Epithelial cell of esophagus (primary cell): ENCODE measurements around the gene CDH4.

Experiments used
- DNase-seq: peaks from one replicate; pipeline ENCODE4 v3.0.0; 2010; ENCODE audit warnings: low read depth
- H3K4me3 ChIP-seq: 2 replicates; pipeline ENCODE4 v1.5.1; 2011; ENCODE audit warnings: mild to moderate bottlenecking, low read length, control low read depth
- CTCF ChIP-seq: IDR thresholded peaks from 2 replicates; pipeline ENCODE4 v1.5.1; 2011; ENCODE audit warnings: low read depth, mild to moderate bottlenecking, low read length, control low read depth, inconsistent platforms; ENCODE audit not compliant: insufficient read depth; ENCODE audit errors: missing control alignments

Gene CDH4

GRCh38 chr20:61234224-61234890 lies 17.7 kb upstream of the CDH4 start:
- no peak for TF ChIP-seq CTCF
- no peak for DNase-seq
- H3K4me3 ChIP-seq, result no peak overlapping the region

GRCh38 chr20:61236713-61237112 lies 15.3 kb upstream of the CDH4 start:
- no peak for DNase-seq
- no peak overlapping the region for H3K4me3 ChIP-seq
- TF ChIP-seq CTCF, result no peak

- DNase-seq, result no peak
- no peak for TF ChIP-seq CTCF
Observed at GRCh38 chr20:61238813-61239212, 13.2 kb upstream of the CDH4 start.

GRCh38 chr20:61240814-61241213 lies 11.2 kb upstream of the CDH4 start:
- no peak for TF ChIP-seq CTCF
- DNase-seq, result no peak
- H3K4me3 ChIP-seq, result no peak overlapping the region

More at GRCh38 chr20:61238813-61239212, 13.2 kb upstream of the CDH4 start:
- H3K4me3 ChIP-seq, result no peak overlapping the region

GRCh38 chr20:61244213-61244612 lies 7.8 kb upstream of the CDH4 start:
- no peak for TF ChIP-seq CTCF
- H3K4me3 ChIP-seq, result no peak overlapping the region
- no peak for DNase-seq

- no peak overlapping the region for H3K4me3 ChIP-seq
- no peak for DNase-seq
- TF ChIP-seq CTCF, result no peak
Observed at GRCh38 chr20:61246269-61246668, 5.8 kb upstream of the CDH4 start.

GRCh38 chr20:61249626-61250025 lies 2.4 kb upstream of the CDH4 start:
- TF ChIP-seq CTCF, result no peak
- no peak overlapping the region for H3K4me3 ChIP-seq
- DNase-seq, result no peak
